HG02938 (cell line): ENCODE results near the gene PRR18.
A peak's percentile ranks its signal among the peaks of the same experiment; 100 is the strongest.

Source experiments
- ATAC-seq: cut with Tn5 transposase; IDR thresholded peaks from one replicate; pipeline ENCODE4 v1.9.1; 2021; ENCODE audit warnings: mild to moderate bottlenecking, moderate library complexity; ENCODE audit not compliant: unreplicated experiment

PRR18 gene

DNA sequence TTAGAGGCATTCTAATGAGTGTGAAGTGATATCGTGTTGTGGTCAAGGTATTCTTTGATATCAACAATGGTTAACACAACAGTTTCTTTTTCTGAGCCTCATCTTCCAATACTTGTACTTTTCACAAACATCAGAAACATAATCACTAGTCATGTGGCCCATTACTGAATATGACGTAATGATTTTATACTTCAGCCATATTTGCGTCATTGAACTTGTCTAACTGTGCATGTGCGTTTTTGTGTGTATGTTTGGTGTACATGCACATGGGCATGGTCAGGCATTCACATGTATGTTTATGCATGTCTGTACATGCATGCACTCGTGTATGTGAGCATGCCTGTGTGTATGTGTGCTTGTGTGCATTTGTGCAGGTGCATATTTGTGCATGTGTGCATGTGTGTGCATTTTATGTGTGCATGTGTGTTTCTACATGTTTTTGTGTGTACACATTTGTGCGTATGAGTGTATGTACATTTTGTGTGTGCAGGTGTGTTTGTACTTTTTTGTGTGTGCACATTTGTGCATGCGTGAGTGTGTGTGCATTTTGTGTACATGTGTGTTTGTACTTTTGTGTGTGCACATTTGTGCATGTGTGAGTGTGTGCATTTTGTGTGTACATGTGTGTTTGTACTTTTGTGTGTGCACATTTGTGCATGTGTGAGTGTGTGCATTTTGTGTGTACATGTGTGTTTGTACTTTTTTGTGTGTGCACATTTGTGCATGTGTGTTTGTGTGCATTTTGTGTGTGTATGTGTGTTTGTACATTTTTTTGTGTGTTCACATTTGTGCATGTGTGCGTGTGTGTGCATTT, 29.4 kb downstream of the PRR18 start:
- no peak for ATAC-seq

DNA sequence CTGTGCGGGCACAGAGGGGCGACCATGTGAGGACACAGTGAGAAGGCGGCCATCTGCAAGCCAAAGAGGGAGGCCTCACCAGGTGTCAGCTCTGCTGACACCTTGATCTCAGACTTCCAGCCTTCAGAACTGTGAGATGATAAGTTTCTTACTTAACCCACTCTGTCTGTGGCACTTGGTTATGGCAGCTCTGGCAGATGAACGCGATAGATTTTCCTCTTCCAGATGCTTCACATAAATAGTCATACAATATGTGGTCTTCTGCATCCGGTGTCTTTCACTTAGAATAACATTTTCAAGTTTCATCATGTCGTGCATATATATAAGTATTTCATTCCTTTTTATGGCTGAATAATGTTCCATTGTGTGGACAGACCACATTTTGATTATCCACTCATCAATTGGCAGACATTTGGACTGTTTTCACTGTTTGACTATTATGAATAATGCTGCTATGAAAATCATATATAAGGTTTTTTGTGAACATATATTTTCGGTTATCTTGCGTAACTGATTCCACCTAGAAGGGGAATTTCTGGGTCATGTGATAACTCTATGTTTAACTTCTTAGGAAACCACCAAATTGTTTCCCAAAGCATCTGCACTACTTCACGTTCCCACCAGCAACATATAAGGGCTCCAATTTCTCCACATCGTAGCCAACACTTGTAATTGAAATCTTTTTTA, 30.2 kb downstream of the PRR18 start:
- no peak for ATAC-seq

GRCh38 chr6:166277018-166277417, 31.2 kb downstream of the PRR18 start:
- ATAC-seq = no peak

DNA sequence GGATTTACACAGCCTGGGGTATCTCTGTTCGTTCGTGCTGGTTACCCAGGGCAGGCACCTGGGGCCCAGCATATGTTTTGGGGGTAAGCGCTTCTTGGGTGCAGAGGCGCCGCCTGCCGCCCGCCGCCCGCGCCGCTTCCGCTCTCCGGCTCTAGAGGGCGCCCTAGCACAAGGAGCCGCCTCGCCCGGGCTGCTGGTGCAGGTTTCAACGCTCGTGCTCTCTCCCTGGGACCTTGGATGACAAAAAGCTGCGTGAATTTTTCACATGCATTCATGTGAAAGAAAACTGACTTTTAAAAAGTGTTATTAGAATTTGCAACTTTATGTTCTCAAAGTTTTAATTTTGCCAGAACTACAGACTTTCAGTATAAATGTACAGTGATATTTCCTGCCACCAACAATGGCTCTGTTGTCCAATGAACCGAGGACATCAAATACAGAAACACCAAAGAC, 32.5 kb downstream of the PRR18 start:
- peak; percentile 82 for ATAC-seq

DNA sequence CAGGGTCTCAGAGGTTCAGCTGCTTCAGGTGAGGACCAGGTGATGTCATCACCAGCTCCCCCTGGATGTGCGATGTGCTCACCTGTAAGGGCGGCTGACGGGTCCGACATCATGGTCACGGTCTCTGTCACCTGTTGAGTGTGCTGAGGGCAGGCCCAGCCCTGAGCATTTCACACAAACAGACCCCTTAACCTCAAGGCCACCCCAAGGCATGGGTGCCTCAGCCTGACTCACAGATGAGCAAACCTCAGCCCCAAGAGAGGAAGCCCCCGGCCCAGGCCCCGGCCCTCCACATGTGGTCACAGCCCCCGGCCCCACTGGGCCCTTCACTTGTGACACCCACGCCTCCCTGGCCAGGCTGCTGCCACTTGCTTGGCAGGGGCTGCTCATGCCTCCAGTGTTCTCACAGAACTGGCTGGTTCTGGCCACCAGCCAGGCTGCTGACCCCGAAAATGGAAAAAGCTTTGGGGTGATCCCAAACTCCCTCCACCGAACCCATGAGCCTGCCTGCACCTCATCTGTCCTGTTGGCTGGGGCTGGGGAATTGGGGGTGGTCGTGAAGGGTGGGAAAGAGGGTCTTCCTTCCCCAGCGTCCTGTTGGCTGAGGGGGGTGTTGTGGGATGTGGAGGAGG, 33.3 kb downstream of the PRR18 start:
- no peak for ATAC-seq

GRCh38 chr6:166274163-166274562, 34.0 kb downstream of the PRR18 start:
- no peak for ATAC-seq

DNA sequence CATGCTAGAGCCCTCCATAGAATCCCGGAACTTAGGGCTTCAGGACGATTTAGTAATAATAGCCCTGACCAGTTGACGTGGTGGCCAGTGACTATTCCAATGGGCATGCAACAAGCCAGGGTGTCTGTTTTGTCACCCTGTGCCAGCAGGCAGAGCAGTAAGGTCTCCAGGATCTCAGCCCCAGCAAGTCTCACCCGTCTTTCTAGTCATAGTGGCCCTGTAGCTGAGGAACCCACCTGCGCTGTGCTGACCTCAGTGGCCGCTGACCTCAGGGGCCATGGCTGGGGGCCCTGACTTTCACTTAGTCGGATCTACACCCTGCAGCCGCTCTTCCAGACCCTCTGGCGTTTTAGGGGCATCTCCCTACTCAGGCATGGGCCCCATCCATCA, 36.8 kb downstream of the PRR18 start:
- no peak for ATAC-seq

DNA sequence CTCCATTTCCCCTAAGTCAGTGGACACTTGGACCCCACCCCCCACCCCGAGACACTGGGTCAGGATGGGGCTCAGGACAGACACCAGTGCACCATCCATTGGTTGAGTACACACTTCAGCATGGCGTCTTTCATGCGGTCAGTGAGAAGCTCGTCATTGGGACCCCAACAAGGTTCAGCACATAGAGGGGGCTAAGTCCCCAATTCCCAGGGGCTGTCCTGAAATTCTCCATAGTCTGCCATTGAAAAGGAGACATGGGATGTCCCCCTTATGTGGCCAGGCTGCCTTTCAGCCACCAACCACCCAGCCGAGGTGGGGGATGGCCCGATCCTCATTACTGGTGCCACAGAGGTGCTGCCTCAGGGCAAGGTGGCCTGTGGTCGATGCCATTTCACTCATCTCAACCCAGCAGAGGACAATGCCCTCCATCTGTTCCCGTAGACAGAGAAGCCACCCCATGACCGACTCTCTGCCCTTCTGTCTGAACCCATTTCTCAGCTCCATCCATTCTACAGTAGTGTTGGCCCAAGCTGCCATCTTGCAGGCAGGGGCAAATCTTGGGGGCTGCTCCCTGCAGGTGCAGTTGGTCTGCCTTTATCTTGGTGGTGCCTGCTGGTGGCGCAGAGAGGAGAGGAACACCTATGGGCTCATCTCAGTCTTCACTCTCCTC, 37.4 kb downstream of the PRR18 start:
- ATAC-seq = no peak

DNA sequence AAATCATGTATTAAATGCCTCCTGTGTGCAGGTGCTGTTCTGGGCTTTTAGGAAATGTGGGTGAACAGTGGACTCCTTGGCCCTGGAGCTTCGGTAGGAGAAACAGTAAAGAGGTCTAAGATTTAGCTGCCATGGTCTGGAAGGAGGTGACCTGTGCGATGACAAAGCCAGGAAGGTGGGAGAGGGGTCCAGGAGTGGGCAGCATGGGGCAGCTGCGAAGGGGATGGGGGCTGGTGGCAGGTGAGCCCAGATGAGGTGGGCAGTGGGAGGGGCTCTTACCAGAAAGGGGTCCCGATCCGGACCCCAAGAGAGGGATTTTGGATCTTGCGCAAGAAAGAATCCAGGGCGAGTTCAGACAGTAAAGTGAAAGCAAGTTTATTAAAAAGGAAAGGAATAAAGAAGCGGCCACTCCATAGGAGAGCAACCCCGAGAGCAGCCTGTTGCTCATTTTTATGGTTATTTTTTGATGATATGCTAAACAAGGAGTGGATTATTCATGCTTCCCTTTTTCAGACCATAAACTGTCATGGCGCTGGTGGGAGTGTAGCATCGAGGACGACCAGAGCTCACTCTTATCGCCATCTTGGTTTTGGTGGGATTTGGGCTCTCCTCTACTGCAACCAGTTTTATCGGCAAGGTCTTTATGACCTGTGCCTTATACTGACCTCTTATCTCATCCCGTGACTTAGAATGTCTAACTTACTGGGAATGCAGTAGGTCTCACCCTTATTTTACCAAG, 38.7 kb downstream of the PRR18 start:
- no peak for ATAC-seq

DNA sequence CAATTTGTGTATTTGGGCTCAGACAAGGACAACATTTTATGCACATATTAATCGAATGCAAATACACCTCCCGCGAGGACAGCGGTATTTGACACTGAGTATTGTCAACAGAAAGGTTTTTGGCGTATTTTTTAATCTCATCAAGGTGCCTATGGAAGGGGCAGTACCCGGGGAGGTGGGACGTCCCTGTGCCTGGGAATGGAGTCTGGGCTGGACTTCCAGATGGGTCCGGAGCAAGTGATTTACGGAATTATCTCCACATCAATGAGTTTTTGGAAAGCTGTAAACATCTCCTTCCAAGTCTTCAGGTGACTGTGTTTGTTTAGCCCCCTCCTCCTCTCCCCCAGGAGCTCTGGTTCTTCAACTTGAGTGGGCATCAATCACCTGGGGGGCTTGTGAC, 39.8 kb downstream of the PRR18 start:
- ATAC-seq = no peak

GRCh38 chr6:166267526-166267925, 40.7 kb downstream of the PRR18 start:
- no peak for ATAC-seq

DNA sequence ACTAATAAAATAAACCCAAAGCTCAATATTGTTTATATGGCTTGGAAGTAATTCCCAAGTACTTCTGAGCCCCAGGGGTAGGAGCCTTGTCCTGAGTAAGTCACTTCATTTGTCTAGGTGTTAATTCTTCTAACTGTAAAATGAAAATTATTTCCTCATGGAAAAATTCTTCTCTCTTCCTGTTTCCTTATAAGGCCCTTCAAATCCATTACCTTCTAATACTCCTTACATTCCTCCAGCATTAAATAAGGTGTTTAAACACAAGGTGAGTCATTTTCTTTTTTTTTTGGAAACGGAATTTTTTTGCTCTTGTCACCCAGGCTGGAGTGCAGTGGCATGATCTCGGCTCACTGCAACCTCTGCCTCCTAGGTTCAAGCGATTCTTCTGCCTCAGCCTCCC, 41.9 kb downstream of the PRR18 start:
- ATAC-seq = no peak

DNA sequence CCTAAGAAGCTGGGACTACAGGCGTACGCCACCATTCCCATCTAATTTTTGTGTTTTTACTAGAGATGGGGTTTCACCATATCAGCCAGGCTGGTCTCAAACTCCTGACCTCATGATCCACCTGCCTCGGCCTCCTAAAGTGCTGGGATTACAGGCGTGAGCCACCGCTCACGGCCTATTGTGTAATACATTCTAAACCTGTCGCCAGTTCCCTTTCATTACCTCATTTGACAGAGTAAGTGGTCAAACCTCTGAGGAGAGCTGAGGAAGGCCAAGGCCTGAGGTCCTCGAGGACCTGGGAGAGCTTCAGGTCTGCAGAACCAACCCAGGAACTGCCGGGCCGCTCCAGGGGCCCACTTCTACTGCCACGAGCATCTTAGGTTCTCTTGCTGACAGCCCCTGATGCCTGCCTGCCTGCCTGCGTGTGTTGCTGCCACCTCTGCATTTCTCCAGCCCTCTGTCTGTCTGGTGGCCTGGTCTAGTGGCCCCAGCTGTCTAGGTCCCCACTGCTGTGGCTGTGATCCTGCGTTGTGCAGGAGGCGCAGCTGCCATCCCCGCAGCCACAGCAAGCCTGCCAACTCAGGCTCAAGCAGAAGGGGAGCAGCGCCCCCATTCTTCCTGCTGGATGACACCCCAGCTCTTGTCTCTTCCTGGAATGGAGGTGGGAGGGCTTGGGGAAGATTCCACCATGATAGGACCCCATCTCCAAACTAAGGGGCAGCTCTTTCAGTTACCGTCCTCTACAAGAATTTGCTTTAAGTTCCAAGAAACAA, 45.3 kb downstream of the PRR18 start:
- no peak for ATAC-seq

DNA sequence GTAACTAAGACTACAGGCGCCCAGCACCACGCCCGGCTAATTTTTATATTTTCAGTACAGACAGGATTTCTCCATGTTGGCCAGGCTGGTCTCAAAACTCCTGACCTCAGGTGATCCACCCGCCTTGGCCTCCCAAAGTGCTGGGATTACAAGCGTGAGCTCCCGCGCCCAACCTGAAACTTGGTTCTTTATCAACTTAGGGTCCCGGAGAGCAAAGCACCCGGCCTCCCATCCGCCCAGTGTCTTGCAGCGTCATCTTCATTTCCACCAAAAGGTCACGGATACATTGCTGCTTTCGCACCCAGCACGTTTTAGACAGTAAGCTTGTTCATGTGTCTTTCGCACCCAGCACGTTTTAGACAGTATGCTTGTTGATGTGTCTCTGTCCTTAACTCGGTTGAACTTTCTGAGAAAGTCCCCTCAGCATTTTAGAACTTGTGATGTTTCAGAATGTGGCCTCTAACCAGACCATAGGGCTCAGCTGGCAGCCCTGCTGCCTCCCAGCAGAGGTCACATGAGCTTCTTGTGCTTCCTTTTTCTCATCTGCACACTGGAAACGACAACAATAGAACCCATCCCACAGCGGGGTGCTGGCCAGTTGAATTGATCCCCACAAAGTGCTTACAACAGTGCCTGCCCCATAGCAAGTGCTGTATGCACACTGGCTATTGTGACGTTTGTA, 48.8 kb downstream of the PRR18 start:
- no peak for ATAC-seq

GRCh38 chr6:166258854-166259276, 49.3 kb downstream of the PRR18 start:
- ATAC-seq = no peak

- ATAC-seq = no peak
Observed at GRCh38 chr6:166257911-166258318, 50.3 kb downstream of the PRR18 start.
